GM19395 (cell line): ENCODE data around the gene SFT2D1.
"Not testable (repeated sequence)": the region's sequence is repeated elsewhere in the genome, so short reads cannot be mapped to it uniquely, and the experiment has no call there.

Source experiments
- ATAC-seq: cut with Tn5 transposase; IDR thresholded peaks from one replicate; pipeline ENCODE4 v1.9.1; 2021; ENCODE audit warnings: mild to moderate bottlenecking, moderate library complexity; ENCODE audit not compliant: unreplicated experiment

Gene SFT2D1

GRCh38 chr6:166365221-166365620 lies 22.9 kb upstream of the SFT2D1 start:
- ATAC-seq: no peak

- ATAC-seq: no peak
These were observed 22.1 kb upstream of the SFT2D1 start for GRCh38 chr6:166364456-166364855.

GRCh38 chr6:166362427-166362826 lies 20.1 kb upstream of the SFT2D1 start:
- not testable (repeated sequence) for ATAC-seq

- no peak for ATAC-seq
These were observed 18.7 kb upstream of the SFT2D1 start for GRCh38 chr6:166361077-166361429.

GRCh38 chr6:166360243-166361076 lies 18.1 kb upstream of the SFT2D1 start:
- no peak for ATAC-seq

- ATAC-seq: no peak
These were observed 13.2 kb upstream of the SFT2D1 start for GRCh38 chr6:166355552-166355951.

- no peak for ATAC-seq
These were observed 12.6 kb upstream of the SFT2D1 start for GRCh38 chr6:166354965-166355364.

GRCh38 chr6:166354143-166354542 lies 11.8 kb upstream of the SFT2D1 start:
- ATAC-seq: no peak

- ATAC-seq: no peak
These were observed 11.2 kb upstream of the SFT2D1 start for GRCh38 chr6:166353507-166353906.

GRCh38 chr6:166352923-166353322 lies 10.6 kb upstream of the SFT2D1 start:
- ATAC-seq: no peak

- ATAC-seq: peak; percentile 99
These were observed 9.5 kb upstream of the SFT2D1 start for GRCh38 chr6:166351715-166352285.

- no peak for ATAC-seq
These were observed 6.1 kb upstream of the SFT2D1 start for GRCh38 chr6:166348305-166348949.

- no peak for ATAC-seq
These were observed 4.6 kb upstream of the SFT2D1 start for GRCh38 chr6:166346965-166347364.

- no peak for ATAC-seq
These were observed 4.1 kb upstream of the SFT2D1 start for GRCh38 chr6:166346449-166346848.

- not testable (repeated sequence) for ATAC-seq
These were observed 3.3 kb upstream of the SFT2D1 start for GRCh38 chr6:166345672-166346071.

GRCh38 chr6:166344921-166345320 lies 2.6 kb upstream of the SFT2D1 start:
- not testable (repeated sequence) for ATAC-seq

- ATAC-seq: no peak
These were observed 1.9 kb upstream of the SFT2D1 start for GRCh38 chr6:166344240-166344639.

GRCh38 chr6:166343150-166343487 lies 774 bp upstream of the SFT2D1 start:
- peak; percentile 49 for ATAC-seq

- ATAC-seq: no peak
These were observed 382 bp downstream of the SFT2D1 start for GRCh38 chr6:166341977-166342348.

- no peak for ATAC-seq
These were observed 881 bp downstream of the SFT2D1 start for GRCh38 chr6:166341464-166341863.

- no peak for ATAC-seq
These were observed 3.5 kb downstream of the SFT2D1 start for GRCh38 chr6:166338854-166339253.

- no peak for ATAC-seq
These were observed 5.5 kb downstream of the SFT2D1 start for GRCh38 chr6:166336847-166337246.
